Measurements from ENCODE around the gene DDX23. TPM values are rescaled to one million over a fixed set of nuclear protein-coding genes. Genes with fewer than 3 reads are reported as not detected.

DDX23 gene
- total RNA-seq, 1 donor from 2014 or later, result 62.1 TPM

Other genes with a start within 250 kb of the DDX23 start
- gene KANSL2, start 169.9 kb downstream of the DDX23 start, total RNA-seq, result 32.3 and 49.3 TPM in 2 replicates
- 16.9 and 17.1 TPM in 2 replicates for gene CCNT1, start 135.5 kb downstream of the DDX23 start, total RNA-seq
- 37.6 and 48.5 TPM in 2 replicates for gene ADCY6, start 63.1 kb downstream of the DDX23 start, total RNA-seq
- gene CACNB3, start 33.7 kb downstream of the DDX23 start, total RNA-seq, result 22.9 and 38.2 TPM in 2 replicates
- gene RND1, start 13.7 kb upstream of the DDX23 start, total RNA-seq, result 4.7 and 14.9 TPM in 2 replicates
- 16.1 and 29.7 TPM in 2 replicates for gene FKBP11, start 73.3 kb upstream of the DDX23 start, total RNA-seq
- 108 TPM in 2 replicates for gene ARF3, start 105.3 kb upstream of the DDX23 start, total RNA-seq
- gene WNT10B, start 119.6 kb upstream of the DDX23 start, total RNA-seq, result not detected in 2 replicates
- not detected in 2 replicates for gene WNT1, start 126.2 kb upstream of the DDX23 start, total RNA-seq
- gene DDN, start 147.2 kb upstream of the DDX23 start, total RNA-seq, result 0.10 and 0.12 TPM in 2 replicates
- gene PRKAG1, start 166.6 kb upstream of the DDX23 start, total RNA-seq, result 48.6 and 56.5 TPM in 2 replicates
- 89.2 and 117 TPM in 2 replicates for gene KMT2D, start 208.6 kb upstream of the DDX23 start, total RNA-seq
- 1.7 and 2.3 TPM in 2 replicates for gene RHEBL1, start 217.8 kb upstream of the DDX23 start, total RNA-seq
- 0.05 and 0.29 TPM in 2 replicates for gene DHH, start 242.6 kb upstream of the DDX23 start, total RNA-seq